A673 (cell line): ENCODE measurements around the gene TSEN15.

Experiments
- CTCF ChIP-seq: fragments of 300-800, 200-600 bp; sonication (generic); conservative IDR thresholded peaks from 2 replicates; pipeline ENCODE4 v1.5.1; 2017; ENCODE audit warnings: low read depth, mild to moderate bottlenecking, antibody characterized with exemption, low read length, moderate library complexity, mixed read lengths
- EZH2 ChIP-seq: fragments of 200-600 bp; sonication (generic); IDR thresholded peaks from 2 replicates; pipeline ENCODE4 v1.6.1; 2017; ENCODE audit warnings: borderline replicate concordance, low read depth, mild to moderate bottlenecking, mixed read lengths, antibody characterized with exemption, low read length; ENCODE audit not compliant: poor library complexity, severe bottlenecking

GRCh38 chr1:184032930-184033418, 18.6 kb upstream of the TSEN15 start:
- TF ChIP-seq CTCF (no peak), EZH2 (no peak)
